ENCODE measurements around the gene CNTNAP5. TPM values are rescaled to one million over a fixed set of nuclear protein-coding genes. Genes with fewer than 3 reads are reported as not detected.

The CNTNAP5 gene
- total and polyA plus RNA-seq, 2 donors (not counting 3 experiments of a cell fraction or from before 2014, with no cell fraction given), result not detected

DNA sequence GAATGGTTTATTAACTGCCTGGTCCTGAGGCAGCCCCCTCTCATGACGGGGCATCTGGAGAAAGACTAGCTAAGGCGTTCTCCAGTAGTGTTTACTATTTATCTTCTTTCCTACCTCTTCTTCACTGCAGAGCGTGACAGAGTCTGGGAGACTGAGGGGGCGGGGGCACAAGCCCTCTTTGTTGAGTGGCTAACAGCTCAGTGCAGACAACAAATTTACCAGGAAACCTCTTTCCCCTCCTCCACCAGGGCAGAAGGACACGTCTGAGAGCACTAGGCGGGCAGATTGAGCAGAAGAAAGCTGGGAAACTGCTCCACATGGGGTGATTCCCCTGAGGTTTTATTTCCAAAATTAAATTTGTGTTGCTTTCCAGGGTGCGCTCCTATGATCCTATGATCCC is 322.1 kb downstream of the CNTNAP5 start:
- FAIRE-seq, result no peak
- no peak overlapping the region for H2AFZ ChIP-seq (ENCODE audit: low read depth, low read length)
- H3K27me3 ChIP-seq (ENCODE audit: control insufficient read depth in 2 of 2, insufficient read depth in 2 of 2, low read length in 2 of 2), result no peaks in the 10 kb centered on the region
- no TSS peak for BruUV-seq (replicated peaks)
- DNase-seq (ENCODE audit: low read depth, low spot score), result no peak
- no peak overlapping the region for H3K4me3 ChIP-seq (replicated peaks in 1 of 3; ENCODE audit: insufficient read depth in 1 of 3, low read depth in 1 of 3, low read length in 3 of 3)
- no peak overlapping the region for H3K4me2 ChIP-seq (ENCODE audit: insufficient read depth, low read length)
- no peaks in the 10 kb centered on the region for H3K79me2 ChIP-seq (ENCODE audit: control insufficient read depth, insufficient read depth, low read length)
- H4K20me1 ChIP-seq (replicated peaks; ENCODE audit: control insufficient read depth, extremely low read depth, insufficient read depth, low read length), result no peaks in the 10 kb centered on the region
- no peaks in the 10 kb centered on the region for H3K4me1 ChIP-seq (ENCODE audit: control insufficient read depth, extremely low read depth, insufficient read depth, low read length)
- H3K27ac ChIP-seq (ENCODE audit: insufficient read depth, low read depth, low read length), result no peak overlapping the region
- no peaks in the 10 kb centered on the region for H3K36me3 ChIP-seq (ENCODE audit: control insufficient read depth in 2 of 2, extremely low read depth in 1 of 2, insufficient read depth in 2 of 2, low read length in 2 of 2)
- dilution Hi-C loops (cut with MboI; ENCODE audit: extremely low pct_ligation_motif_present, low sequenced_read_pairs), result no loop called here
- no peaks in the 10 kb centered on the region for H3K9me1 ChIP-seq (replicated peaks; ENCODE audit: control insufficient read depth, extremely low read depth, insufficient read depth, low read length)
- H3K9me3 ChIP-seq (replicated peaks; ENCODE audit: control insufficient read depth, insufficient read depth, low read length), result peaks cover 9% of the 10 kb centered on the region
- intact Hi-C loops (cut with micrococcal nuclease), result no loop called here
- no peak for TF ChIP-seq EZH2 (IDR thresholded peaks at IDR 0.05; ENCODE audit: borderline replicate concordance, low read depth, low read length, severe bottlenecking)
- no peak for TF ChIP-seq POLR2AphosphoS5 (IDR thresholded peaks at IDR 0.05; ENCODE audit: insufficient read depth, low read depth, low read length)
- TF ChIP-seq MAX (IDR thresholded peaks at IDR 0.05; ENCODE audit: insufficient read depth, insufficient read length), result no peak
- no peak for TF ChIP-seq MYC (IDR thresholded peaks at IDR 0.05; ENCODE audit: low read depth, low read length)
- ChIA-PET POLR2A (no interaction called here), CTCF (no interaction called here)
- H3K9ac ChIP-seq (replicated peaks; ENCODE audit: extremely low read depth, insufficient read depth, low read length), result no peak overlapping the region

- no peak overlapping the region for H3K27ac ChIP-seq (ENCODE audit: insufficient read depth, low read depth, low read length)
- no peaks in the 10 kb centered on the region for H3K4me1 ChIP-seq (ENCODE audit: control insufficient read depth, extremely low read depth, insufficient read depth, low read length)
- H3K4me2 ChIP-seq (ENCODE audit: insufficient read depth, low read length), result no peak overlapping the region
- no peaks in the 10 kb centered on the region for H3K36me3 ChIP-seq (ENCODE audit: control insufficient read depth in 2 of 2, extremely low read depth in 1 of 2, insufficient read depth in 2 of 2, low read length in 2 of 2)
- dilution Hi-C loops (cut with MboI; ENCODE audit: extremely low pct_ligation_motif_present, low sequenced_read_pairs), result no loop called here
- H3K9me1 ChIP-seq (replicated peaks; ENCODE audit: control insufficient read depth, extremely low read depth, insufficient read depth, low read length), result no peaks in the 10 kb centered on the region
- H2AFZ ChIP-seq (ENCODE audit: low read depth, low read length), result no peak overlapping the region
- peaks cover 8% of the 10 kb centered on the region for H3K9me3 ChIP-seq (replicated peaks; ENCODE audit: control insufficient read depth, insufficient read depth, low read length)
- DNase-seq (ENCODE audit: low read depth, low spot score) (no peak), FAIRE-seq (no peak)
- ChIA-PET POLR2A (no interaction called here), CTCF (no interaction called here)
- no TSS peak for BruUV-seq (replicated peaks)
- TF ChIP-seq FOS (IDR thresholded peaks at IDR 0.05; ENCODE audit: borderline replicate concordance, insufficient read depth, low read length), result no peak
- no peak for TF ChIP-seq JUN (IDR thresholded peaks at IDR 0.05; ENCODE audit: borderline replicate concordance, insufficient read depth, insufficient read length, low read depth)
- TF ChIP-seq MAX (IDR thresholded peaks at IDR 0.05; ENCODE audit: insufficient read depth, insufficient read length), result no peak
- no peak for TF ChIP-seq POLR2A (IDR thresholded peaks at IDR 0.05; ENCODE audit: low read depth, low read length)
- no peak for TF ChIP-seq MYC (IDR thresholded peaks at IDR 0.05; ENCODE audit: low read depth, low read length)
- TF ChIP-seq POLR2AphosphoS5 (IDR thresholded peaks at IDR 0.05; ENCODE audit: insufficient read depth, low read depth, low read length), result no peak
- no peak for TF ChIP-seq CTCF (IDR thresholded peaks at IDR 0.05; ENCODE audit: extremely low read depth in 1 of 2, insufficient read depth in 1 of 2, low read depth in 1 of 2, low read length in 2 of 2)
- TF ChIP-seq GATA2 (IDR thresholded peaks at IDR 0.05; ENCODE audit: insufficient read depth, insufficient read length, low read depth, low read length), result no peak
- TF ChIP-seq EZH2 (IDR thresholded peaks at IDR 0.05; ENCODE audit: borderline replicate concordance, low read depth, low read length, severe bottlenecking), result no peak
- intact Hi-C loops (cut with micrococcal nuclease), result no loop called here
- no peak overlapping the region for H3K4me3 ChIP-seq (replicated peaks in 1 of 3; ENCODE audit: insufficient read depth in 1 of 3, low read depth in 1 of 3, low read length in 3 of 3)
- no peaks in the 10 kb centered on the region for H3K79me2 ChIP-seq (ENCODE audit: control insufficient read depth, insufficient read depth, low read length)
- no peak overlapping the region for H3K9ac ChIP-seq (replicated peaks; ENCODE audit: extremely low read depth, insufficient read depth, low read length)
- no peaks in the 10 kb centered on the region for H4K20me1 ChIP-seq (replicated peaks; ENCODE audit: control insufficient read depth, extremely low read depth, insufficient read depth, low read length)
- no peaks in the 10 kb centered on the region for H3K27me3 ChIP-seq (ENCODE audit: control insufficient read depth in 2 of 2, insufficient read depth in 2 of 2, low read length in 2 of 2)
These were observed 328.6 kb downstream of the CNTNAP5 start for GRCh38 chr2:124353656-124354055.

All from endothelial cell of umbilical vein (primary cell).